DMS153 (cell line): ENCODE data around the gene CHCHD10.

ENCODE experiments used
- DNase-seq: peaks from one replicate; lab custom pipeline; 2025; lab: John Stamatoyannopoulos, UW

Gene CHCHD10

DNA sequence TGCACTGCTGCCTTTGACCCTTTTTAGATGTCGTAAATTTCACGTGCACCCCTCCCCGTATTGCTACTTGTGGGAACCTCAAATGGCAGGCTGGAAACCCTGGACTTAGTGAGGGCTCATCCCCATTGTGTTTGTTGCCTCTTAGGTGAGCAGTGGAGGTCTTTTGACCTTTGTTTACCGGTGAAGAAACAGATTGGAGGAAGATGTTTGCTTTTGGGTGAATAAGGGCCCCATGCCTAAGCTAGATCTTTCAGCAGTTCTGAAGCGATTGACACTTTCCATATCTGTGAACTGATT lies 19.8 kb upstream of the CHCHD10 start:
- peak; percentile 45 for DNase-seq

DNA sequence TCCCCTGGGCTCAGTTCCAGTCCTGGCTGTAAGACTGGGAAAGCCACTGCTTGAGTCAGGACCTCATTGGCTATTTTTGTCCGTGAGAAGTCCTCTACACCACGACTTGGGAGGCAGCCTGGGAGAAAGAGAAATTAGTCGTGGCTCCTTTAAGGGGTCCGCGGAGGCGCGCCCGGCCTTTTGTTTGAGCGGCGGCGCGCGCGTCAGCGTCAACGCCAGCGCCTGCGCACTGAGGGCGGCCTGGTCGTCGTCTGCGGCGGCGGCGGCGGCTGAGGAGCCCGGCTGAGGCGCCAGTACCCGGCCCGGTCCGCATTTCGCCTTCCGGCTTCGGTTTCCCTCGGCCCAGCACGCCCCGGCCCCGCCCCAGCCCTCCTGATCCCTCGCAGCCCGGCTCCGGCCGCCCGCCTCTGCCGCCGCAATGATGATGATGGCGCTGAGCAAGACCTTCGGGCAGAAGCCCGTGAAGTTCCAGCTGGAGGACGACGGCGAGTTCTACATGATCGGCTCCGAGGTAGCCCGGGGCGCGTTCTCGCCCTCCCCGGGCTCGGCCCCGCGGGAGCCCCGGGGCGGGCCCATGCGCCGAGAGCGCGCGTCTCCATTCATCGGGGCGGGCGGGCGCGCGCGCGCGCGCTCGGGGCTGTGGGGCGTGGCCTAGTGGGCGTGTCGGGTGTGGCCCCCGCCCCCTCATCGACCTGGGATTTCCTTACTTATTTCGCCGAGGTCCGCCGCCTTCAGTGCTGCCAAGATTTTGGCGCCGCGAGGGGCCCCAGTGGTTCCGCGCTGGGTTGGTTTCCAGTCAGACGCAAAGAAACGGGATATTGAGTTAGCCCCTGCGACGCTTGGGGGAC lies 19.2 kb upstream of the CHCHD10 start, which contains the start of gene SMARCB1:
Gene SMARCB1 (plus strand): TSS at position 215 of the 848 bp plus-strand sequence. CDS start 204 bp downstream, at position 419.
- peak; percentile 72 for DNase-seq

GRCh38 chr22:23786261-23786710 lies 18.5 kb upstream of the CHCHD10 start:
- no peak for DNase-seq

GRCh38 chr22:23784215-23784732 lies 16.5 kb upstream of the CHCHD10 start:
- no peak for DNase-seq

DNA sequence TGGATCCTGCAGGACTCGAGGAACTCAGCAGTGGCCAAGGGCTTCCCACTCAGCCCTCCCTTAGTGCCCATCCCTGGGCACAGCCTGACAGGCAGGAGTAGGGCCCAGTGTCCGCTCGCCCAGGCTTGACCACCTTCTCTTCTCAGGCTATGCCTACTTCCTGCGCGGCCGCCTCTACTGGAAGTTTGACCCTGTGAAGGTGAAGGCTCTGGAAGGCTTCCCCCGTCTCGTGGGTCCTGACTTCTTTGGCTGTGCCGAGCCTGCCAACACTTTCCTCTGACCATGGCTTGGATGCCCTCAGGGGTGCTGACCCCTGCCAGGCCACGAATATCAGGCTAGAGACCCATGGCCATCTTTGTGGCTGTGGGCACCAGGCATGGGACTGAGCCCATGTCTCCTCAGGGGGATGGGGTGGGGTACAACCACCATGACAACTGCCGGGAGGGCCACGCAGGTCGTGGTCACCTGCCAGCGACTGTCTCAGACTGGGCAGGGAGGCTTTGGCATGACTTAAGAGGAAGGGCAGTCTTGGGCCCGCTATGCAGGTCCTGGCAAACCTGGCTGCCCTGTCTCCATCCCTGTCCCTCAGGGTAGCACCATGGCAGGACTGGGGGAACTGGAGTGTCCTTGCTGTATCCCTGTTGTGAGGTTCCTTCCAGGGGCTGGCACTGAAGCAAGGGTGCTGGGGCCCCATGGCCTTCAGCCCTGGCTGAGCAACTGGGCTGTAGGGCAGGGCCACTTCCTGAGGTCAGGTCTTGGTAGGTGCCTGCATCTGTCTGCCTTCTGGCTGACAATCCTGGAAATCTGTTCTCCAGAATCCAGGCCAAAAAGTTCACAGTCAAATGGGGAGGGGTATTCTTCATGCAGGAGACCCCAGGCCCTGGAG lies 15.7 kb upstream of the CHCHD10 start:
- DNase-seq: no peak

GRCh38 chr22:23782703-23783102 lies 14.9 kb upstream of the CHCHD10 start:
- no peak for DNase-seq

DNA sequence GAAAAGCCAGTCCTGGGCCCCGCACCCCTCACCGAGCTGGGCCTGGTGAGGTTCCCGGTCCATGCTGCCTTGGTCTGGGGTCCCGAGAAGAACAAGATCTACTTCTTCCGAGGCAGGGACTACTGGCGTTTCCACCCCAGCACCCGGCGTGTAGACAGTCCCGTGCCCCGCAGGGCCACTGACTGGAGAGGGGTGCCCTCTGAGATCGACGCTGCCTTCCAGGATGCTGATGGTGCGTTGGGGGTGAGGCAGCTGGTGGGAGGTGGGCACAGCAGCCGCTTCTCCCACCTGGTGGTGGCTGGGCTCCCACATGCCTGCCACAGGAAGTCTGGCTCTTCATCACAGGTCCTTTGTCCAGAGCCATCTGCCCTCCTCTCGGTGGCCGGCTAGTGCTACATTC lies 14.5 kb upstream of the CHCHD10 start:
- DNase-seq: no peak

DNA sequence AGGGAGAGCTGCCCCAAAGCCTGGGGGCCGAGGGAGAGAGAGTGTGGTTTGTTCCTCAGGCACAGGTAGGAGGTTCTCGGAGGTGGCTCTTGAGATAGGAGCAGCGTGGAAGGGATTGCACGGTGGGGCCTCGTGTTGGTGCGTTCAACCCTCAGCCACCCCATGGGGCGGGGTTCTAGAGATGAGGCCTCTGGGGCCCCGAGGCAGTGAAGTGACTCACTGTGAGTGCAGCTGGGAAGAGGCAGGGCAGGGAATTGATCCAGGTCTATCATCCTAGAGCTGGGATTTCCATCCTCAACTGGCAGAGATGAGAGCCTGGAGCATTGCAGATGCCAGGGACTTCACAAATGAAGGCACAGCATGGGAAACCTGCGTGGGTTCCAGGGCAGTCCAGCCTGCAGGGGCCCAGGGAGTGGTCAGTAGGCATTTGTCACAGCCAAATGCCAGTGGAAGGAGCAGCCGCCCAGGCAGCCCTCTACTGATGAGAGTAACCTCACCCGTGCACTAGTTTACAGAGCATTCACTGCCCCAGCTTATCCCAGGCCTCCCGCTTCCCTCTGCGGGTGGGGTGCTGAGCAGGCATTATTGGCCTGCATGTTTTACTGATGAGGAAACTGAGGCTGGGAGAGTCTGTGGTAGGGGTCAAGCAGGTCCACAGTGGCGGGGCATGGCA lies 13.9 kb upstream of the CHCHD10 start:
- no peak for DNase-seq

GRCh38 chr22:23781065-23781464 lies 13.3 kb upstream of the CHCHD10 start:
- no peak for DNase-seq

DNA sequence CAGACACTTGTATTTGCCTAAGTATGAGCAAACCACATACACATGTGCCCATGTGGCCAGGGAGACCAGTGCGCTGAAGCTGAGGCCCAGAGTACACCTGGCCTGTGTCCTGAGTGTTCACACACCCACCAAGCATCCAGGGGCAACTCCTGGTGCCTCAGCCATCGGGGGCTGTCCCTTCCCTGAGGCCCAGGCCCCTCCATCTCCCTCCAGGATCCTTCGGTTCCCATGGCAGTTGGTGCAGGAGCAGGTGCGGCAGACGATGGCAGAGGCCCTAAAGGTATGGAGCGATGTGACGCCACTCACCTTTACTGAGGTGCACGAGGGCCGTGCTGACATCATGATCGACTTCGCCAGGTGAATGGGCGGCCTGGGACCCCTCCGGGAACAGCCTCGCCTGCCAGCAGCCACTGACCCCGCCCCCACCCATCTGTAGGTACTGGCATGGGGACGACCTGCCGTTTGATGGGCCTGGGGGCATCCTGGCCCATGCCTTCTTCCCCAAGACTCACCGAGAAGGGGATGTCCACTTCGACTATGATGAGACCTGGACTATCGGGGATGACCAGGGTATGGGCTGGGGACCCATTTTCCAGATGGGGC lies 12.5 kb upstream of the CHCHD10 start:
- no peak for DNase-seq

DNA sequence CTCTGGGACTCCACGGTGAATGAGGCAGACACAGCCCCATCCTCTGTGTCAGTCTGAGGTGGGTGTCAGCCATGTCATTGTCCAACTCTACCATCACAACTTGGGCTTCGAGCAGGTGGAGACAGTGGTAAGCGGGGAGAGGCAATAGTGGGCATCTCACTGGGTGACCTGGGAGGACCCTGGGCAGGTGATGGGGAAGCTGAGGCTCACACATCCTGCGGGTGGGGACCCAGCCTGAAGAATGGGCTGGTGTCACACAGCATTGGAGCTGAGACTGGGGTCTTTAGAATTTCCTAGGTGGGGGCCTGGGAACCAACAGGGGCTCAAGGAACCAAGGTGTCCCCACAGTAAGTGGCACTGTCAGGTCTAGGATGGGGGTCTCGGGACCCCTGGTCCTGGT lies 12.0 kb upstream of the CHCHD10 start:
- DNase-seq: no peak

- DNase-seq: no peak
Observed at GRCh38 chr22:23779083-23779482, 11.3 kb upstream of the CHCHD10 start.

GRCh38 chr22:23778577-23778900 lies 10.8 kb upstream of the CHCHD10 start:
- DNase-seq: no peak

GRCh38 chr22:23777776-23778576 lies 10.2 kb upstream of the CHCHD10 start:
- DNase-seq: no peak

DNA sequence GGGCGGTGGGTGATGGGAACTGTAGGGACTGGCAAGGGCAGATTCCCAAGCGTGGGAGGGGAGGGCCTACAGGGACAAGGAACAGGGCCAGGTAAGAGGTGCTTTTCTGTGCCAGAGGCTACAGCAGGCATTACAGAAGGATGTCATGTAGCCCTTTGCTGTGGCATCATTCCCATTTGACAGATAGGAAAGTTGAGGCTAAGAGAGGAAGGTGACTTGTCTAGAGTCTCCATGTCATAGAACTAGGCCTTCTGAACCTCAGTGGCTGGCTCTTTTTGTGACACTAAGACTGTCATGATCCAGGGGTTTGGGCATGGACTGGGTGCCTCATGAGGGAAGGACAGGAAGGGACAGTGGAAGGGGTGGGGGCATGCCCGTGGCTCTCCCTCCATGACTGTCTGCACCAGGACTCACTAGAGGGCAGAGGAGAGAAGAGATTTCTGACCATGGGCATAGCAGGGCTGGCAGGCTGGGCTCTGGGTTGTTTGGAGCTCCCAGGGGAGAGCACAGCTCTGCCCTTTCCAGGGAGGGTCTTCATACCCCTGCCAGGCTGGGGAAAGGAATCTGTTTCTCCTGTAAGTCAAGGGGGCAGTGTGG lies 8.1 kb upstream of the CHCHD10 start:
- DNase-seq: no peak

DNA sequence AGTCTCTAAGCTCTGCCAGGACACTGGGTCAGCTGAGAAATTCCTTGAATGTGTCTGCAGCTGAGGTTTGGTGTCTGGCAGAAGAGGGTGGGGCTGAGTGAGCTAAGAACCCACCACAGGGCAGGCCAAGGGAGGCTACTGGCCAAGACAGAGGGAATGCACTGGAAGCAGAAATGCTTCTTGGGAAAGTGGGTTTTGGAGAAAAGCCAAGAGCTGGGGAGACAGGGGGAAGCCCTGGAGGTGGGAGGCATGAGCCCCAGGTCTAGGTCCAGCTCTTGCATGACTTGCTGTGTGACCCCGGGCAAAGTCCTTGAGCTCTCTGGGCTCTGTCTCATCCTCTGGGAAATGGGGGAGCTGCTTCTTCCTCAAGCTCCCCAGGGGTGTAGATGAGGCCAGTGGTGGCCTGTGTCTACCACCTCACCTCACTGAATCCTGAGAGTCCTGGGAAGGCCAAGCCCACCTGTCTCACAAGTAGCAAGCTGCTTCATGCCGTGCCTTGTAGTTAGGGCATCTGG lies 7.2 kb upstream of the CHCHD10 start:
- DNase-seq: no peak

- DNase-seq: no peak
Observed at GRCh38 chr22:23774114-23774921, 6.5 kb upstream of the CHCHD10 start.

DNA sequence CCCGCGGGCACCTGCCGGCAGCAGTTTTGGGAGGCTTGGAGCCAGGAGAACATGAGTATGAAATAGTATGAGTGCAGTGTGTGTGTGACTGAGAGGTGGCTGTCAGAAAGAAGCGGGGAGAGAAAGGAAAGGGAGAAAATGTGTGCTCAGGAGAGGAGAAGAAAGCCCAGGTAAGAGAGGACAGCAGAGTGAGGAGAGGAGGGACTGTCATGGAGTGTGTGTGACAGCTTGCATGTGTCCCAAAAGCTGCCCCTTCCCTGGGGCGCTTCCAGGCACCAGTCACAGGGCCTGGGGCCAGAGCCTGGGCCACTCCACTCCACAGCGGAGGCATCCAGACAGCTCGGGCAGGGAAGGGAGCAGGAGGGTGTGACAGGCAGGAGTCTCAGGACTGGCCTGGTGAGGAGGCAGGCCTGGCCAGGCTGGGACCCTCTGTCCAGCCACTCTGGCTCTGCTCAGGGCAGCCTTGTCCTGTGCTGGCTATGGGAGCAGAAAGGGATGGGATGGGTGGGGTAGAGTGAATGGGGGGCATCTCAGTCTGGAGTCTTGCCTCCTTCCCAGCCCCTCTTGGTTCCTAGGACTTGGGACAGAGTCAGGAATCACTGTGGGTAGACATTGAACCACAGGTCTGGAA lies 5.8 kb upstream of the CHCHD10 start:
- DNase-seq: no peak
